Placental pericyte (primary cell): ENCODE results near the gene RPS15A. TPM values are rescaled to one million over a fixed set of nuclear protein-coding genes. Genes with fewer than 3 reads are reported as not detected.

Experiments
- total RNA-seq: library from RNA; depleted of rRNA; stranded (reverse); fragments of >200 nt; gene quantifications from 2 replicates; pipeline ENCODE4 v1.2.3, GENCODE V29; 2012

Gene RPS15A
- total RNA-seq = 542 and 1,043 TPM in 2 replicates

GRCh38 chr16:18789850-18790706 lies at the start of gene RPS15A:
RPS15A (minus strand) TSS chr16:18790334; CDS start chr16:18789113, 1,221 bp downstream.

GRCh38 chr16:18801145-18801972 lies 11.2 kb upstream of the RPS15A start, which contains the start of gene ARL6IP1:
ARL6IP1 (minus strand) TSS chr16:18801549; CDS start chr16:18801466, 83 bp downstream.

Other genes starting within 250 kb of the RPS15A start
- 98.5 and 197 TPM in 2 replicates for gene NOMO2, start 228.2 kb downstream of the RPS15A start, total RNA-seq
- 290 and 335 TPM in 2 replicates for gene ARL6IP1, start 11.2 kb upstream of the RPS15A start, total RNA-seq
- gene SMG1, start 136.1 kb upstream of the RPS15A start, total RNA-seq = 72.7 and 78.2 TPM in 2 replicates
- gene TMC7, start 193.6 kb upstream of the RPS15A start, total RNA-seq = 0.22 and 0.43 TPM in 2 replicates